ENCODE measurements around the gene SLC23A3. TPM values are rescaled to one million over a fixed set of nuclear protein-coding genes. Genes with fewer than 3 reads are reported as not detected.

The SLC23A3 gene
- total and polyA plus RNA-seq, 9 of the 15 experiments (the other 6 are each of a cell fraction or from before 2014, with no cell fraction given): 0.06 to 0.64 (median 0.16) TPM

GRCh38 chr2:219206328-219207133, 36.7 kb upstream of the SLC23A3 start, which contains the start of gene ZFAND2B (continued):
- no peak for TF ChIP-seq SRSF7 (optimal IDR thresholded peaks at IDR 0.05; ENCODE audit: low read depth, low read length)
- TF ChIP-seq MAZ (CRISPR knock-in tag; conservative IDR thresholded peaks at IDR 0.05 in 1 of 2, IDR thresholded peaks at IDR 0.05 in 1 of 2): peak; percentile 68 to 79
- TF ChIP-seq NFXL1 (CRISPR knock-in tag; IDR thresholded peaks at IDR 0.05): no peak
- TF ChIP-seq ZNF431 (CRISPR knock-in tag; IDR thresholded peaks at IDR 0.05): no peak
- TF ChIP-seq, protein P1, sequence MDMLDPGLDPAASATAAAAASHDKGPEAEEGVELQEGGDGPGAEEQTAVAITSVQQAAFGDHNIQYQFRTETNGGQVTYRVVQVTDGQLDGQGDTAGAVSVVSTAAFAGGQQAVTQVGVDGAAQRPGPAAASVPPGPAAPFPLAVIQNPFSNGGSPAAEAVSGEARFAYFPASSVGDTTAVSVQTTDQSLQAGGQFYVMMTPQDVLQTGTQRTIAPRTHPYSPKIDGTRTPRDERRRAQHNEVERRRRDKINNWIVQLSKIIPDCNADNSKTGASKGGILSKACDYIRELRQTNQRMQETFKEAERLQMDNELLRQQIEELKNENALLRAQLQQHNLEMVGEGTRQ (CRISPR knock-in tag; IDR thresholded peaks at IDR 0.05): no peak
- TF ChIP-seq IFI16 (CRISPR knock-in tag; IDR thresholded peaks at IDR 0.05): no peak
- no peak for TF ChIP-seq CEBPG (CRISPR knock-in tag; IDR thresholded peaks at IDR 0.05)
- TF ChIP-seq CEBPG (tag; conservative IDR thresholded peaks at IDR 0.05 in 1 of 2, IDR thresholded peaks at IDR 0.05 in 1 of 2): no peak
- no peak for TF ChIP-seq RBM34 (IDR thresholded peaks at IDR 0.05; ENCODE audit: borderline replicate concordance, insufficient read depth, low read length)
- peak; percentile 15 for TF ChIP-seq RBM22 (IDR thresholded peaks at IDR 0.05; ENCODE audit: low read depth, low read length, poor library complexity, severe bottlenecking)
- TF ChIP-seq XRCC5 (IDR thresholded peaks at IDR 0.05; ENCODE audit: low read depth, low read length): no peak
- no peak for TF ChIP-seq ATF1 (CRISPR knock-in tag; IDR thresholded peaks at IDR 0.05)
- peak; percentile 82 for TF ChIP-seq ATF1 (tag; IDR thresholded peaks at IDR 0.05)
- TF ChIP-seq ELF4 (CRISPR knock-in tag; IDR thresholded peaks at IDR 0.05): no peak
- no peak for TF ChIP-seq CREBBP (IDR thresholded peaks at IDR 0.05; ENCODE audit: low read depth, low read length)
- TF ChIP-seq ZBTB1 (CRISPR knock-in tag; IDR thresholded peaks at IDR 0.05; ENCODE audit: borderline replicate concordance, low read depth): no peak
- no peak for TF ChIP-seq HIVEP1 (CRISPR knock-in tag; IDR thresholded peaks at IDR 0.05)
- TF ChIP-seq HMGXB4 (CRISPR knock-in tag; IDR thresholded peaks at IDR 0.05): no peak
